HCT116 (cell line): Measurements from ENCODE around the gene CFC1. TPM values are rescaled to one million over a fixed set of nuclear protein-coding genes. Genes with fewer than 3 reads are reported as not detected.
"Not testable (repeated sequence)": the region's sequence is repeated elsewhere in the genome, so short reads cannot be mapped to it uniquely, and the experiment has no call there.

Experiments used
- ATAC-seq: fragments of 200-7000 bp; cut with Tn5 transposase; 2 replicates; pipeline ENCODE4 v1.9.1; 2020; ENCODE audit warnings: mild to moderate bottlenecking, moderate library complexity
- BruUV-seq: library from RNA; stranded (reverse); fragments of 400-500 nt; replicated peaks from 2 replicates; lab custom pipeline; 2021; lab: Mats Ljungman, UMichigan
- CTCF ChIA-PET: fragments of 300-600 bp; sonication (Branson Sonifier 250); formaldehyde crosslinking; loops from one replicate; lab custom pipeline; 2021; ENCODE audit warnings: antibody characterized with exemption; lab: Charles Lee
- POLR2A ChIA-PET: fragments of 300-600, 350-600 bp; sonication (Branson Sonifier 250); formaldehyde crosslinking; loops from one replicate; lab custom pipeline; 2021; ENCODE audit warnings: antibody characterized with exemption; lab: Charles Lee
- RAD21 ChIA-PET, 2 experiments: fragments of 300-600 bp; sonication (Branson Sonifier 250); formaldehyde crosslinking; loops; one replicate each; lab custom pipeline; 2023; ENCODE audit warnings: low total read pairs in 2 of 2; ENCODE audit not compliant: uncharacterized antibody in 2 of 2, unreplicated experiment in 2 of 2, low non-redundant PET in 1 of 2; lab: Charles Lee
- DNase-seq: peaks from one replicate; pipeline ENCODE4 v3.0.0-alpha.2; 2010; ENCODE audit warnings: low read depth, low spot score
- H2AFZ ChIP-seq: fragments of 200-600 bp; shearing (Covaris generic), sonication (generic); 2 replicates; pipeline ENCODE4 v1.6.1; 2017; ENCODE audit warnings: low read depth, mixed run types, mixed read lengths, antibody characterized with exemption, low read length; ENCODE audit not compliant: poor library complexity, severe bottlenecking
- H3K27ac ChIP-seq: 2 replicates; pipeline ENCODE4 v1.5.1; 2012; ENCODE audit warnings: low read depth, low read length
- H3K27me3 ChIP-seq: fragments of 200-600 bp; sonication (generic); 2 replicates; pipeline ENCODE4 v1.6.1; 2016; ENCODE audit warnings: mixed run types, low read length, mixed read lengths; ENCODE audit not compliant: insufficient read depth
- H3K36me3 ChIP-seq, 2 experiments: fragments of 200-500 bp in 1 of 2; fragments of 200-600 bp in 1 of 2; sonication (Bioruptor generic) in 1 of 2; sonication (generic) in 1 of 2; 2 replicates each; pipeline versions ENCODE4 v1.5.1 to v1.6.1; 2014 to 2016; ENCODE audit warnings: low read length in 2 of 2, inconsistent platforms in 1 of 2, mixed read lengths in 1 of 2, mixed run types in 1 of 2; ENCODE audit not compliant: insufficient read depth in 2 of 2, control insufficient read depth in 1 of 2
- H3K4me1 ChIP-seq, 2 experiments: fragments of 200-600 bp in 1 of 2; sonication (generic) in 1 of 2; 2 replicates each; pipeline versions ENCODE4 v1.5.1 to v1.6.1; 2012 to 2017; ENCODE audit warnings: low read length in 2 of 2, inconsistent platforms in 1 of 2, mild to moderate bottlenecking in 1 of 2, mixed read lengths in 1 of 2, mixed run types in 1 of 2, moderate library complexity in 1 of 2; ENCODE audit not compliant: insufficient read depth in 2 of 2, control insufficient read depth in 1 of 2
- H3K4me2 ChIP-seq: fragments of 200-600 bp; sonication (generic); 2 replicates; pipeline ENCODE4 v1.6.1; 2017; ENCODE audit warnings: mixed run types, low read length, mixed read lengths
- H3K4me3 ChIP-seq, 2 experiments: fragments of 200-600 bp in 1 of 2; sonication (generic) in 1 of 2; replicated peaks in 1 of 2; 2 replicates each; pipeline ENCODE4 v1.5.1; 2011 to 2016; ENCODE audit warnings: low read length in 2 of 2, control low read depth in 1 of 2, low read depth in 1 of 2, mild to moderate bottlenecking in 1 of 2, mixed read lengths in 1 of 2, mixed run types in 1 of 2
- H3K79me2 ChIP-seq: fragments of 200-600 bp; sonication (generic); 2 replicates; pipeline ENCODE4 v1.6.1; 2017; ENCODE audit warnings: mild to moderate bottlenecking, mixed run types, low read length, moderate library complexity, mixed read lengths; ENCODE audit not compliant: insufficient read depth
- H3K9ac ChIP-seq: fragments of 200-600 bp; sonication (generic); 2 replicates; pipeline ENCODE4 v1.6.1; 2016; ENCODE audit warnings: low read length, mixed read lengths
- H3K9me2 ChIP-seq: fragments of 200-600 bp; sonication (generic), shearing (Covaris generic); 2 replicates; pipeline ENCODE4 v1.6.1; 2017; ENCODE audit warnings: mixed run types, mild to moderate bottlenecking, moderate library complexity; ENCODE audit not compliant: insufficient read depth
- H3K9me3 ChIP-seq, 2 experiments: fragments of 200-500 bp in 1 of 2; fragments of 200-600 bp in 1 of 2; sonication (Bioruptor generic) in 1 of 2; sonication (generic) in 1 of 2; 2 replicates each; pipeline ENCODE4 v1.6.1; 2014 to 2017; ENCODE audit warnings: low read length in 2 of 2, mixed read lengths in 2 of 2, inconsistent platforms in 1 of 2, low read depth in 1 of 2, mild to moderate bottlenecking in 1 of 2, mixed run types in 1 of 2, moderate library complexity in 1 of 2; ENCODE audit not compliant: control insufficient read depth in 1 of 2, insufficient read depth in 1 of 2
- H4K20me1 ChIP-seq: fragments of 200-600 bp; sonication (generic), shearing (Covaris generic); 2 replicates; pipeline ENCODE4 v1.6.1; 2017; ENCODE audit warnings: mixed run types, mild to moderate bottlenecking, moderate library complexity; ENCODE audit not compliant: insufficient read depth
- intact Hi-C: fragments of 100-400 bp; cut with micrococcal nuclease; formaldehyde crosslinking; loops from 2 replicates; pipeline ENCODE4 v1.10.0; 2022
- total RNA-seq: library from RNA; stranded (reverse); gene quantifications from one replicate; pipeline ENCODE4 v1.2.1, GENCODE V29; 2021; ENCODE audit not compliant: unreplicated experiment

The CFC1 gene
- total RNA-seq, 1 experiment from 2014 or later: not detected

GRCh38 chr2:130590170-130590841 lies 9.1 kb downstream of the CFC1 start:
- H3K4me2 ChIP-seq, H3K9me3 ChIP-seq, intact Hi-C loops, BruUV-seq, H3K4me1 ChIP-seq, H3K36me3 ChIP-seq, H3K9me2 ChIP-seq, POLR2A ChIA-PET, H3K27me3 ChIP-seq, H2AFZ ChIP-seq, H4K20me1 ChIP-seq, DNase-seq, RAD21 ChIA-PET, H3K9ac ChIP-seq, CTCF ChIA-PET, H3K79me2 ChIP-seq, H3K27ac ChIP-seq, H3K4me3 ChIP-seq: not testable (repeated sequence)
- 0 out of 2 replicates have a peak, but pooled peaks have one; percentile 11 for ATAC-seq

- H3K9ac ChIP-seq, H3K4me3 ChIP-seq, H3K4me2 ChIP-seq, H2AFZ ChIP-seq, CTCF ChIA-PET, H3K79me2 ChIP-seq, RAD21 ChIA-PET, H4K20me1 ChIP-seq, H3K36me3 ChIP-seq, DNase-seq, H3K9me3 ChIP-seq, H3K9me2 ChIP-seq, H3K4me1 ChIP-seq, intact Hi-C loops, POLR2A ChIA-PET, BruUV-seq, H3K27me3 ChIP-seq, ATAC-seq, H3K27ac ChIP-seq: not testable (repeated sequence)
These were observed 10.5 kb downstream of the CFC1 start for GRCh38 chr2:130588688-130589458.

- RAD21 ChIA-PET, H3K79me2 ChIP-seq, H4K20me1 ChIP-seq, H3K9ac ChIP-seq, H3K9me3 ChIP-seq, CTCF ChIA-PET, ATAC-seq, H3K27me3 ChIP-seq, POLR2A ChIA-PET, H3K36me3 ChIP-seq, H3K27ac ChIP-seq, DNase-seq, H3K4me2 ChIP-seq, H3K4me1 ChIP-seq, intact Hi-C loops, H2AFZ ChIP-seq, H3K4me3 ChIP-seq, BruUV-seq, H3K9me2 ChIP-seq: not testable (repeated sequence)
These were observed 14.6 kb downstream of the CFC1 start for GRCh38 chr2:130584726-130585125.

- H3K4me3 ChIP-seq, POLR2A ChIA-PET, H4K20me1 ChIP-seq, H3K79me2 ChIP-seq, H3K9ac ChIP-seq, H3K27ac ChIP-seq, H3K9me2 ChIP-seq, H3K9me3 ChIP-seq, H3K4me2 ChIP-seq, H2AFZ ChIP-seq, RAD21 ChIA-PET, H3K27me3 ChIP-seq, H3K4me1 ChIP-seq, H3K36me3 ChIP-seq, DNase-seq, BruUV-seq, CTCF ChIA-PET, intact Hi-C loops, ATAC-seq: not testable (repeated sequence)
These were observed 15.8 kb downstream of the CFC1 start for GRCh38 chr2:130583582-130583981.
